GM23338 (cell line): ENCODE data around the gene ASPSCR1.

Experiments
- CREB1 ChIP-seq: fragments of 250-450 bp; sonication (Bioruptor Pico); IDR thresholded peaks from 2 replicates; pipeline ENCODE4 v1.5.0; 2020; ENCODE audit warnings: low read depth, mild to moderate bottlenecking, moderate library complexity
- EZH2 ChIP-seq: fragments of 200-600 bp; sonication (generic); IDR thresholded peaks from one replicate; pipeline ENCODE4 v1.8.0; 2017; ENCODE audit warnings: antibody characterized with exemption, mild to moderate bottlenecking, low read depth; ENCODE audit not compliant: unreplicated experiment
- EZH2phosphoT487 ChIP-seq: fragments of 200-600 bp; sonication (generic); IDR thresholded peaks from one replicate; pipeline ENCODE4 v1.8.1; 2018; ENCODE audit warnings: antibody characterized with exemption; ENCODE audit not compliant: unreplicated experiment
- POLR2AphosphoS5 ChIP-seq: IDR thresholded peaks from 2 replicates; pipeline ENCODE4 v1.6.1; 2016; ENCODE audit warnings: antibody characterized with exemption, low read depth
- ZNF114 ChIP-seq: fragments of 250-450 bp; sonication (Bioruptor Pico); IDR thresholded peaks from 2 replicates; pipeline ENCODE4 v1.5.0; 2020; ENCODE audit warnings: mild to moderate bottlenecking, moderate library complexity
- TF ChIP-seq, protein P1 (sequence below), 2 experiments: fragments of 200-600 bp in 1 of 2; sonication (generic) in 1 of 2; conservative IDR thresholded peaks; 2 replicates each; pipeline versions ENCODE4 v1.5.1 to v1.6.1; 2016 to 2017; ENCODE audit warnings: antibody characterized with exemption in 2 of 2, low read depth in 2 of 2, mild to moderate bottlenecking in 2 of 2, moderate library complexity in 1 of 2
- TF ChIP-seq, protein P2 (sequence below): IDR thresholded peaks from one replicate; pipeline ENCODE4 v1.6.1; 2018; ENCODE audit warnings: antibody characterized with exemption; ENCODE audit not compliant: unreplicated experiment
- TF ChIP-seq, protein P3 (sequence below): IDR thresholded peaks from 2 replicates; pipeline ENCODE4 v1.6.1; 2016; ENCODE audit warnings: antibody characterized with exemption
- TF ChIP-seq, protein P4 (sequence below): fragments of 250-450 bp; sonication (Bioruptor Pico); IDR thresholded peaks from 2 replicates; pipeline ENCODE4 v1.5.0; 2020; ENCODE audit warnings: mild to moderate bottlenecking, moderate library complexity

DNA sequence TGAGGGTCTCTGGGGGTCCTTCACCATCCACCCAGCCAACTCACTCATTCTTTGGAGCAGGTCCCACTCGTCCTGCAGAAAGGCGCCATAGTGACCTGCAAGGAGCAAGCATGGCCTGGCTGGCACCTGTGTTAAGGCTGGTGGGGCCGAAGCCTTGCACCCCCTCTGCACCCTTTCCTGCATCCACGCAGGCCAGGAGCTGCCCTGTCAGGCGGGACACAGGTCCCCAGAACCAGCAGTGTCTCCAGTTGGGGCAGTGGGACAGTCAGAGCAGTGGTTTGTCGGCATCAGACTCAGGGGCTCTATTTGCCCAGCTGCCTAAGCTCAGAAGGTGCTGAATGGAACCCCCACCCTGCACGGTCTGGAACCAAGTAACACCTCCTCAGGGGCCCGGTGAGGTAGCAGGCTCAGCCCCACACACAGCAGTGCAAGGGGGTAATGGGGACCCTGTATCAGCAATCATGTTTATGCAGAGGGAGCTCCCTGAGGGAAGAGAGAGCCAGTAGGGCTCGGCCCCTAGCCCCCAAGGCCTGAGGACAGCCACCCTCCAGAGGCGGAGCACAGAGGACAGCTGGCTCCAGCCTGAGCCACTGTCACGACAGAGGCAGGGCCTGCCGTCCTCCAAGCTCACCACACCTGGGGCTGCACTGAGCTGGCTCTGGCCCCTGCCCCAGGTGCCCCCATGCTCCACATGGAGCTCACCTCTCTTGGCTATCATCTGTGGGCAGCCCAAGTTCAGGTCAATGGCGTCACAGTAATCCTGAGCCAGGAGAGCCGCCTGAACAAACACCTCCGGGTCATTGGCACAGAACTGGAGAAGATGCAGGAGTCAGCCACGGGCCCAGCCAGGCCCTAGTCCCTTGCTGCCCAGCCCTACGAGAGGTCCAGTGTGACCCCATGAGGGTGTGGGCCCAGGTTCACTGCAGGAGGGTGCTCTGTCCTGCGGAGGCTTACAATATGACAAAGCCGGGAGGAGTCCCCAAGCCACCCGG, 86.3 kb downstream of the ASPSCR1 start:
- TF ChIP-seq, protein P1, sequence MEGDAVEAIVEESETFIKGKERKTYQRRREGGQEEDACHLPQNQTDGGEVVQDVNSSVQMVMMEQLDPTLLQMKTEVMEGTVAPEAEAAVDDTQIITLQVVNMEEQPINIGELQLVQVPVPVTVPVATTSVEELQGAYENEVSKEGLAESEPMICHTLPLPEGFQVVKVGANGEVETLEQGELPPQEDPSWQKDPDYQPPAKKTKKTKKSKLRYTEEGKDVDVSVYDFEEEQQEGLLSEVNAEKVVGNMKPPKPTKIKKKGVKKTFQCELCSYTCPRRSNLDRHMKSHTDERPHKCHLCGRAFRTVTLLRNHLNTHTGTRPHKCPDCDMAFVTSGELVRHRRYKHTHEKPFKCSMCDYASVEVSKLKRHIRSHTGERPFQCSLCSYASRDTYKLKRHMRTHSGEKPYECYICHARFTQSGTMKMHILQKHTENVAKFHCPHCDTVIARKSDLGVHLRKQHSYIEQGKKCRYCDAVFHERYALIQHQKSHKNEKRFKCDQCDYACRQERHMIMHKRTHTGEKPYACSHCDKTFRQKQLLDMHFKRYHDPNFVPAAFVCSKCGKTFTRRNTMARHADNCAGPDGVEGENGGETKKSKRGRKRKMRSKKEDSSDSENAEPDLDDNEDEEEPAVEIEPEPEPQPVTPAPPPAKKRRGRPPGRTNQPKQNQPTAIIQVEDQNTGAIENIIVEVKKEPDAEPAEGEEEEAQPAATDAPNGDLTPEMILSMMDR (conservative IDR thresholded peaks at IDR 0.05; ENCODE audit: low read depth in 2 of 2), result no peak
- TF ChIP-seq EZH2phosphoT487 (no peak), POLR2AphosphoS5 (no peak), ZNF114 (CRISPR knock-in tag) (no peak), EZH2 (no peak), CREB1 (CRISPR knock-in tag) (no peak)
- TF ChIP-seq, protein P2, sequence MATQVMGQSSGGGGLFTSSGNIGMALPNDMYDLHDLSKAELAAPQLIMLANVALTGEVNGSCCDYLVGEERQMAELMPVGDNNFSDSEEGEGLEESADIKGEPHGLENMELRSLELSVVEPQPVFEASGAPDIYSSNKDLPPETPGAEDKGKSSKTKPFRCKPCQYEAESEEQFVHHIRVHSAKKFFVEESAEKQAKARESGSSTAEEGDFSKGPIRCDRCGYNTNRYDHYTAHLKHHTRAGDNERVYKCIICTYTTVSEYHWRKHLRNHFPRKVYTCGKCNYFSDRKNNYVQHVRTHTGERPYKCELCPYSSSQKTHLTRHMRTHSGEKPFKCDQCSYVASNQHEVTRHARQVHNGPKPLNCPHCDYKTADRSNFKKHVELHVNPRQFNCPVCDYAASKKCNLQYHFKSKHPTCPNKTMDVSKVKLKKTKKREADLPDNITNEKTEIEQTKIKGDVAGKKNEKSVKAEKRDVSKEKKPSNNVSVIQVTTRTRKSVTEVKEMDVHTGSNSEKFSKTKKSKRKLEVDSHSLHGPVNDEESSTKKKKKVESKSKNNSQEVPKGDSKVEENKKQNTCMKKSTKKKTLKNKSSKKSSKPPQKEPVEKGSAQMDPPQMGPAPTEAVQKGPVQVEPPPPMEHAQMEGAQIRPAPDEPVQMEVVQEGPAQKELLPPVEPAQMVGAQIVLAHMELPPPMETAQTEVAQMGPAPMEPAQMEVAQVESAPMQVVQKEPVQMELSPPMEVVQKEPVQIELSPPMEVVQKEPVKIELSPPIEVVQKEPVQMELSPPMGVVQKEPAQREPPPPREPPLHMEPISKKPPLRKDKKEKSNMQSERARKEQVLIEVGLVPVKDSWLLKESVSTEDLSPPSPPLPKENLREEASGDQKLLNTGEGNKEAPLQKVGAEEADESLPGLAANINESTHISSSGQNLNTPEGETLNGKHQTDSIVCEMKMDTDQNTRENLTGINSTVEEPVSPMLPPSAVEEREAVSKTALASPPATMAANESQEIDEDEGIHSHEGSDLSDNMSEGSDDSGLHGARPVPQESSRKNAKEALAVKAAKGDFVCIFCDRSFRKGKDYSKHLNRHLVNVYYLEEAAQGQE, result no peak
- TF ChIP-seq, protein P3, sequence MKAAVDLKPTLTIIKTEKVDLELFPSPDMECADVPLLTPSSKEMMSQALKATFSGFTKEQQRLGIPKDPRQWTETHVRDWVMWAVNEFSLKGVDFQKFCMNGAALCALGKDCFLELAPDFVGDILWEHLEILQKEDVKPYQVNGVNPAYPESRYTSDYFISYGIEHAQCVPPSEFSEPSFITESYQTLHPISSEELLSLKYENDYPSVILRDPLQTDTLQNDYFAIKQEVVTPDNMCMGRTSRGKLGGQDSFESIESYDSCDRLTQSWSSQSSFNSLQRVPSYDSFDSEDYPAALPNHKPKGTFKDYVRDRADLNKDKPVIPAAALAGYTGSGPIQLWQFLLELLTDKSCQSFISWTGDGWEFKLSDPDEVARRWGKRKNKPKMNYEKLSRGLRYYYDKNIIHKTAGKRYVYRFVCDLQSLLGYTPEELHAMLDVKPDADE, result no peak
- TF ChIP-seq, protein P4, sequence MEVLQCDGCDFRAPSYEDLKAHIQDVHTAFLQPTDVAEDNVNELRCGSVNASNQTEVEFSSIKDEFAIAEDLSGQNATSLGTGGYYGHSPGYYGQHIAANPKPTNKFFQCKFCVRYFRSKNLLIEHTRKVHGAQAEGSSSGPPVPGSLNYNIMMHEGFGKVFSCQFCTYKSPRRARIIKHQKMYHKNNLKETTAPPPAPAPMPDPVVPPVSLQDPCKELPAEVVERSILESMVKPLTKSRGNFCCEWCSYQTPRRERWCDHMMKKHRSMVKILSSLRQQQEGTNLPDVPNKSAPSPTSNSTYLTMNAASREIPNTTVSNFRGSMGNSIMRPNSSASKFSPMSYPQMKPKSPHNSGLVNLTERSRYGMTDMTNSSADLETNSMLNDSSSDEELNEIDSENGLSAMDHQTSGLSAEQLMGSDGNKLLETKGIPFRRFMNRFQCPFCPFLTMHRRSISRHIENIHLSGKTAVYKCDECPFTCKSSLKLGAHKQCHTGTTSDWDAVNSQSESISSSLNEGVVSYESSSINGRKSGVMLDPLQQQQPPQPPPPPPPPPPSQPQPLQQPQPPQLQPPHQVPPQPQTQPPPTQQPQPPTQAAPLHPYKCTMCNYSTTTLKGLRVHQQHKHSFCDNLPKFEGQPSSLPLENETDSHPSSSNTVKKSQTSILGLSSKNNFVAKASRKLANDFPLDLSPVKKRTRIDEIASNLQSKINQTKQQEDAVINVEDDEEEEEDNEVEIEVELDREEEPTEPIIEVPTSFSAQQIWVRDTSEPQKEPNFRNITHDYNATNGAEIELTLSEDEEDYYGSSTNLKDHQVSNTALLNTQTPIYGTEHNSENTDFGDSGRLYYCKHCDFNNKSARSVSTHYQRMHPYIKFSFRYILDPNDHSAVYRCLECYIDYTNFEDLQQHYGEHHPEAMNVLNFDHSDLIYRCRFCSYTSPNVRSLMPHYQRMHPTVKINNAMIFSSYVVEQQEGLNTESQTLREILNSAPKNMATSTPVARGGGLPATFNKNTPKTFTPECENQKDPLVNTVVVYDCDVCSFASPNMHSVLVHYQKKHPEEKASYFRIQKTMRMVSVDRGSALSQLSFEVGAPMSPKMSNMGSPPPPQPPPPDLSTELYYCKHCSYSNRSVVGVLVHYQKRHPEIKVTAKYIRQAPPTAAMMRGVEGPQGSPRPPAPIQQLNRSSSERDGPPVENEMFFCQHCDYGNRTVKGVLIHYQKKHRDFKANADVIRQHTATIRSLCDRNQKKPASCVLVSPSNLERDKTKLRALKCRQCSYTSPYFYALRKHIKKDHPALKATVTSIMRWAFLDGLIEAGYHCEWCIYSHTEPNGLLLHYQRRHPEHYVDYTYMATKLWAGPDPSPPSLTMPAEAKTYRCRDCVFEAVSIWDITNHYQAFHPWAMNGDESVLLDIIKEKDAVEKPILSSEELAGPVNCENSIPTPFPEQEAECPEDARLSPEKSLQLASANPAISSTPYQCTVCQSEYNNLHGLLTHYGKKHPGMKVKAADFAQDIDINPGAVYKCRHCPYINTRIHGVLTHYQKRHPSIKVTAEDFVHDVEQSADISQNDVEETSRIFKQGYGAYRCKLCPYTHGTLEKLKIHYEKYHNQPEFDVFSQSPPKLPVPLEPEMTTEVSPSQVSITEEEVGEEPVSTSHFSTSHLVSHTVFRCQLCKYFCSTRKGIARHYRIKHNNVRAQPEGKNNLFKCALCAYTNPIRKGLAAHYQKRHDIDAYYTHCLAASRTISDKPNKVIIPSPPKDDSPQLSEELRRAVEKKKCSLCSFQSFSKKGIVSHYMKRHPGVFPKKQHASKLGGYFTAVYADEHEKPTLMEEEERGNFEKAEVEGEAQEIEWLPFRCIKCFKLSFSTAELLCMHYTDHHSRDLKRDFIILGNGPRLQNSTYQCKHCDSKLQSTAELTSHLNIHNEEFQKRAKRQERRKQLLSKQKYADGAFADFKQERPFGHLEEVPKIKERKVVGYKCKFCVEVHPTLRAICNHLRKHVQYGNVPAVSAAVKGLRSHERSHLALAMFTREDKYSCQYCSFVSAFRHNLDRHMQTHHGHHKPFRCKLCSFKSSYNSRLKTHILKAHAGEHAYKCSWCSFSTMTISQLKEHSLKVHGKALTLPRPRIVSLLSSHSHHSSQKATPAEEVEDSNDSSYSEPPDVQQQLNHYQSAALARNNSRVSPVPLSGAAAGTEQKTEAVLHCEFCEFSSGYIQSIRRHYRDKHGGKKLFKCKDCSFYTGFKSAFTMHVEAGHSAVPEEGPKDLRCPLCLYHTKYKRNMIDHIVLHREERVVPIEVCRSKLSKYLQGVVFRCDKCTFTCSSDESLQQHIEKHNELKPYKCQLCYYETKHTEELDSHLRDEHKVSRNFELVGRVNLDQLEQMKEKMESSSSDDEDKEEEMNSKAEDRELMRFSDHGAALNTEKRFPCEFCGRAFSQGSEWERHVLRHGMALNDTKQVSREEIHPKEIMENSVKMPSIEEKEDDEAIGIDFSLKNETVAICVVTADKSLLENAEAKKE (CRISPR knock-in tag), result no peak
